NCI-H526 treated with DMSO at 0.1 percent for 48 hours (cell line): ENCODE results near the gene MAP2K3.
"Not testable (repeated sequence)": the region's sequence is repeated elsewhere in the genome, so short reads cannot be mapped to it uniquely, and the experiment has no call there.

Experiments used
- DNase-seq: peaks from one replicate; lab custom pipeline; 2025; lab: John Stamatoyannopoulos, UW

The MAP2K3 gene

GRCh38 chr17:21296097-21297025, 11.8 kb downstream of the MAP2K3 start:
- no peak for DNase-seq

GRCh38 chr17:21297026-21297520, 12.6 kb downstream of the MAP2K3 start:
- no peak for DNase-seq

GRCh38 chr17:21297597-21297996, 13.1 kb downstream of the MAP2K3 start:
- no peak for DNase-seq

GRCh38 chr17:21298056-21298982, 13.8 kb downstream of the MAP2K3 start:
- no peak for DNase-seq

GRCh38 chr17:21298983-21299519, 14.5 kb downstream of the MAP2K3 start:
- no peak for DNase-seq

- DNase-seq: no peak
These were observed 15.6 kb downstream of the MAP2K3 start for GRCh38 chr17:21299981-21300600.

- no peak for DNase-seq
These were observed 16.4 kb downstream of the MAP2K3 start for GRCh38 chr17:21300601-21301571.

GRCh38 chr17:21301593-21302550, 17.4 kb downstream of the MAP2K3 start:
- no peak for DNase-seq

GRCh38 chr17:21302711-21303425, 18.4 kb downstream of the MAP2K3 start:
- no peak for DNase-seq

GRCh38 chr17:21303441-21304065, 19.0 kb downstream of the MAP2K3 start:
- DNase-seq: no peak

- DNase-seq: no peak
These were observed 19.6 kb downstream of the MAP2K3 start for GRCh38 chr17:21304091-21304490.

GRCh38 chr17:21304551-21305151, 20.1 kb downstream of the MAP2K3 start:
- not testable (repeated sequence) for DNase-seq

GRCh38 chr17:21305431-21306180, 21.1 kb downstream of the MAP2K3 start:
- not testable (repeated sequence) for DNase-seq

GRCh38 chr17:21306611-21307272, 22.2 kb downstream of the MAP2K3 start:
- DNase-seq: not testable (repeated sequence)

- not testable (repeated sequence) for DNase-seq
These were observed 22.7 kb downstream of the MAP2K3 start for GRCh38 chr17:21307273-21307625.

GRCh38 chr17:21308931-21309381, 24.4 kb downstream of the MAP2K3 start:
- DNase-seq: not testable (repeated sequence)
